ENCODE results near the gene KIAA1217. TPM values are rescaled to one million over a fixed set of nuclear protein-coding genes. Genes with fewer than 3 reads are reported as not detected.

Gene KIAA1217
- total and polyA plus RNA-seq, 2 of the 8 experiments (the other 6 are each of a cell fraction or from before 2014, with no cell fraction given), result 4.5 to 15.6 TPM

GRCh38 chr10:24417053-24417452, 208.1 kb downstream of the KIAA1217 start:
- Histone ChIP-seq H3K4ac (replicated peaks; ENCODE audit: insufficient read length, low read depth, low read length) (no peak overlapping the region), H2BK5ac (ENCODE audit: low read depth, low read length) (no peak overlapping the region), H3K4me1 (replicated peaks in 1 of 4; ENCODE audit: control insufficient read depth in 3 of 4, insufficient read depth in 4 of 4, low read length in 3 of 4) (peaks cover 0 to 3% (median 0%) of the 10 kb centered on the region in 4 experiments; a peak in 1 of 7 replicates), H3K4me2 (ENCODE audit: insufficient read depth in 1 of 2, low read depth in 2 of 2, low read length in 2 of 2) (no peak overlapping the region), H3K27ac (ENCODE audit: low read depth, low read length) (no peak overlapping the region), H2BK15ac (ENCODE audit: low read length) (no peak overlapping the region), H2AFZ (ENCODE audit: low read length) (no peak overlapping the region), H2BK120ac (replicated peaks; ENCODE audit: low read depth, low read length) (no peak overlapping the region), H4K91ac (replicated peaks; ENCODE audit: insufficient read length, low read length) (no peak overlapping the region), H4K8ac (ENCODE audit: extremely low read depth, insufficient read depth, low read length) (no peak overlapping the region), H3K79me1 (ENCODE audit: low read depth, low read length) (no peaks in the 10 kb centered on the region), H3K9me3 (ENCODE audit: insufficient read depth in 2 of 2, low read depth in 1 of 2, low read length in 1 of 2) (peaks cover 3 to 5% of the 10 kb centered on the region in 2 experiments; a peak in 2 of 4 replicates), H3K27me3 (replicated peaks in 1 of 4; ENCODE audit: control insufficient read depth in 3 of 4, extremely low read depth in 1 of 4, insufficient read depth in 3 of 4, low read length in 3 of 4) (no peaks in the 10 kb centered on the region), H2AK5ac (ENCODE audit: low read depth, low read length) (no peak overlapping the region), H3K36me3 (ENCODE audit: control insufficient read depth in 2 of 4, insufficient read depth in 4 of 4, low read length in 3 of 4) (no peaks in the 10 kb centered on the region; a peak in 1 of 8 replicates), H3K14ac (ENCODE audit: insufficient read length) (no peak overlapping the region), H2BK20ac (ENCODE audit: low read length) (no peak overlapping the region), H2BK12ac (ENCODE audit: low read depth, low read length) (no peak overlapping the region), H4K5ac (ENCODE audit: insufficient read length, low read depth, low read length) (no peak overlapping the region), H3K56ac (replicated peaks; ENCODE audit: insufficient read length, low read depth, low read length) (no peak overlapping the region), H3K23ac (ENCODE audit: insufficient read length) (no peak overlapping the region), H4K20me1 (replicated peaks in 1 of 2; ENCODE audit: control insufficient read depth in 1 of 2, insufficient read depth in 2 of 2, low read length in 2 of 2) (no peaks in the 10 kb centered on the region), H3K79me2 (ENCODE audit: control insufficient read depth in 1 of 2, insufficient read depth in 2 of 2, low read length in 2 of 2) (no peaks in the 10 kb centered on the region), H3K9ac (replicated peaks in 1 of 4; ENCODE audit: extremely low read depth in 1 of 4, low read depth in 3 of 4, low read length in 3 of 4) (no peak overlapping the region), H3K23me2 (ENCODE audit: low read depth, low read length) (no peaks in the 10 kb centered on the region), H3K4me3 (ENCODE audit: extremely low read depth in 1 of 4, insufficient read depth in 2 of 4, low read depth in 3 of 4, low read length in 4 of 4) (no peak overlapping the region), H3K18ac (ENCODE audit: extremely low read depth, low read length) (no peak overlapping the region)
- WGBS, 2 experiments (ENCODE audit: extremely low coverage in 1 of 2, insufficient coverage in 1 of 2, insufficient read length in 1 of 2, insufficient replicate concordance in 2 of 2, low coverage in 1 of 2, low lambda C conversion rate in 2 of 2, missing lambda C conversion rate in 1 of 2), result 92% methylated on average over 7 of the region's 7 CpGs; no CpG with 5 or more reads in 1 of the 2 experiments
- ChIA-PET CTCF (ENCODE audit: partially characterized antibody) (interaction anchor here (0.6 to 3.9 kb wide), 14 partner anchors 9 to 478 kb away, joined by 3 to 13 read pairs (median 5); no protein-coding TSS in a partner anchor), POLR2A (ENCODE audit: partially characterized antibody) (interaction anchor here (0.6 to 1.4 kb wide), 2 partner anchors 10 to 22 kb away, joined by 3 read pairs; no protein-coding TSS in a partner anchor)
- FAIRE-seq, result no peak
- DNase-seq (ENCODE audit: low read depth in 1 of 2, low spot score in 2 of 2), result no peak
- TF ChIP-seq RAD21 (IDR thresholded peaks at IDR 0.05 in 1 of 2, conservative IDR thresholded peaks at IDR 0.05 in 1 of 2; ENCODE audit: low read depth in 2 of 2, low read length in 2 of 2) (no peak), KDM4A (IDR thresholded peaks at IDR 0.05; ENCODE audit: low read depth, low read length, severe bottlenecking) (no peak), SUZ12 (IDR thresholded peaks at IDR 0.05; ENCODE audit: low read length) (no peak), CREB1 (IDR thresholded peaks at IDR 0.05) (no peak), EGR1 (IDR thresholded peaks at IDR 0.05; ENCODE audit: borderline replicate concordance, low read depth, low read length) (no peak), TAF1 (IDR thresholded peaks at IDR 0.05; ENCODE audit: low read depth, low read length) (no peak), RBBP5 (IDR thresholded peaks at IDR 0.05; ENCODE audit: borderline replicate concordance, low read depth, low read length) (no peak), CHD1 (IDR thresholded peaks at IDR 0.05; ENCODE audit: low read depth, low read length) (no peak), CBX5 (IDR thresholded peaks at IDR 0.05; ENCODE audit: low read depth, low read length) (no peak), CTBP2 (IDR thresholded peaks at IDR 0.05; ENCODE audit: borderline replicate concordance, insufficient read depth, insufficient read length, low read length) (no peak), JUN (IDR thresholded peaks at IDR 0.05; ENCODE audit: low read depth, low read length) (no peak), ZNF274 (IDR thresholded peaks at IDR 0.05; ENCODE audit: borderline replicate concordance, extremely low read depth, low read length) (no peak)
- TF ChIP-seq, protein P1, sequence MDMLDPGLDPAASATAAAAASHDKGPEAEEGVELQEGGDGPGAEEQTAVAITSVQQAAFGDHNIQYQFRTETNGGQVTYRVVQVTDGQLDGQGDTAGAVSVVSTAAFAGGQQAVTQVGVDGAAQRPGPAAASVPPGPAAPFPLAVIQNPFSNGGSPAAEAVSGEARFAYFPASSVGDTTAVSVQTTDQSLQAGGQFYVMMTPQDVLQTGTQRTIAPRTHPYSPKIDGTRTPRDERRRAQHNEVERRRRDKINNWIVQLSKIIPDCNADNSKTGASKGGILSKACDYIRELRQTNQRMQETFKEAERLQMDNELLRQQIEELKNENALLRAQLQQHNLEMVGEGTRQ (IDR thresholded peaks at IDR 0.05; ENCODE audit: low read length), result no peak

Data from H1 (cell line).